Measurements from ENCODE around the gene HSPA1L.

Gene HSPA1L

DNA sequence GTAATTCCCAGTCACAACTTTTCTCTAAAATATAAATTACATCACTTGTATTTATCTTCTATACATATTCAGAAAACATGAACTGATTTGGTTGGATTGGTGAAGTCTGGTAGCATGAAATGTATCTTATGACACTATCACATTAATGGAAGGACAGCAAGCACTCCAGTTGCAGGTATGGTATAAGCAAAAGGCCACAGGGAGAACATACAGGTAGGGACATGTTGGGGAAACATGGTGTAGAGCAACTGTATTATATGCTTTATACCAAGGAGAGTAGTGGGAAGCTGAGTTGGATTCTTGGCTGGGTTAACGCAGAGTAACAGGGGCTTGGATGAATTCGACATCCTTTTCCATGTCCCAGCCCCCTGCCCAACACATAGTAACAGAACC lies 18.1 kb downstream of the HSPA1L start:
- H3K79me1 ChIP-seq (replicated peaks; ENCODE audit: low read length, poor library complexity, severe bottlenecking) = peaks cover 10% of the 10 kb centered on the region
- no peak overlapping the region for H2BK15ac ChIP-seq (ENCODE audit: low read depth, poor library complexity, severe bottlenecking)
- no CpG with 5 or more reads among the region's 2 CpGs for WGBS
- H3K27me3 ChIP-seq (ENCODE audit: control insufficient read depth in 1 of 2, insufficient read depth in 1 of 2, low read length in 2 of 2) = no peaks in the 10 kb centered on the region
- H4K8ac ChIP-seq (ENCODE audit: low read length) = no peak overlapping the region
- H3K4me1 ChIP-seq (ENCODE audit: control insufficient read depth, insufficient read depth, low read depth, low read length) = peaks cover 12% of the 10 kb centered on the region
- no peak overlapping the region for H3K14ac ChIP-seq (ENCODE audit: low read length in 2 of 2)
- H3K36me3 ChIP-seq (ENCODE audit: control insufficient read depth in 1 of 2, insufficient read depth in 2 of 2, low read depth in 1 of 2, low read length in 2 of 2) = peaks cover 9 to 26% of the 10 kb centered on the region in 2 experiments
- no peak overlapping the region for H2AK5ac ChIP-seq (ENCODE audit: low read length, severe bottlenecking)
- peak overlapping the region; percentile 15 for H3K27ac ChIP-seq (ENCODE audit: low read length, poor library complexity, severe bottlenecking)
- H2BK5ac ChIP-seq (ENCODE audit: low read depth, low read length, poor library complexity, severe bottlenecking) = no peak overlapping the region
- no peak overlapping the region for H3K4me3 ChIP-seq (ENCODE audit: insufficient read depth in 1 of 2, low read depth in 1 of 2, low read length in 2 of 2)
- H2AFZ ChIP-seq (ENCODE audit: low read depth, low read length) = no peak overlapping the region
- H4K91ac ChIP-seq (ENCODE audit: low read length) = no peak overlapping the region
- no peak for DNase-seq
- H3K4me2 ChIP-seq (ENCODE audit: low read length, poor library complexity, severe bottlenecking) = no peak overlapping the region
- H3K9me3 ChIP-seq (ENCODE audit: control insufficient read depth, low read length) = no peaks in the 10 kb centered on the region
- no peak overlapping the region for H2BK12ac ChIP-seq (ENCODE audit: low read length in 2 of 2)
- H2BK120ac ChIP-seq (ENCODE audit: low read depth, low read length) = no peak overlapping the region
- no peak overlapping the region for H3K9ac ChIP-seq (ENCODE audit: low read length)
- no peak overlapping the region for H3K4ac ChIP-seq (ENCODE audit: low read depth in 1 of 2, low read length in 2 of 2)
- H3K18ac ChIP-seq (ENCODE audit: low read depth in 1 of 2, low read length in 2 of 2) = no peak overlapping the region
- H3K23ac ChIP-seq (ENCODE audit: low read length in 2 of 2) = no peak overlapping the region

GRCh38 chr6:31795616-31796298 lies 19.3 kb downstream of the HSPA1L start, which contains the start of gene VARS1:
Gene VARS1, minus strand, starts transcription at chr6:31795752. Its CDS starts 535 bp downstream, at chr6:31795217.
- Histone ChIP-seq H3K27me3 (ENCODE audit: control insufficient read depth in 1 of 2, insufficient read depth in 1 of 2, low read length in 2 of 2) (no peaks in the 10 kb centered on the region), H3K14ac (ENCODE audit: low read length in 2 of 2) (peak within 1 kb of the TSS; percentile 88 to 93), H3K9me3 (ENCODE audit: control insufficient read depth, low read length) (no peaks in the 10 kb centered on the region), H3K4me3 (ENCODE audit: insufficient read depth in 1 of 2, low read depth in 1 of 2, low read length in 2 of 2) (peak within 1 kb of the TSS; percentile 74 to 98), H3K18ac (ENCODE audit: low read depth in 1 of 2, low read length in 2 of 2) (peak within 1 kb of the TSS; percentile 94 to 97), H4K8ac (ENCODE audit: low read length) (peak within 1 kb of the TSS; percentile 99), H3K36me3 (ENCODE audit: control insufficient read depth in 1 of 2, insufficient read depth in 2 of 2, low read depth in 1 of 2, low read length in 2 of 2) (peaks cover 20 to 30% of the 10 kb centered on the region in 2 experiments), H2BK5ac (ENCODE audit: low read depth, low read length, poor library complexity, severe bottlenecking) (peak within 1 kb of the TSS; percentile 99), H3K27ac (ENCODE audit: low read length, poor library complexity, severe bottlenecking) (peak within 1 kb of the TSS; percentile 85), H2BK15ac (ENCODE audit: low read depth, poor library complexity, severe bottlenecking) (peak within 1 kb of the TSS; percentile 62), H3K4ac (ENCODE audit: low read depth in 1 of 2, low read length in 2 of 2) (peak within 1 kb of the TSS; percentile 86 to 92), H2BK120ac (ENCODE audit: low read depth, low read length) (peak within 1 kb of the TSS; percentile 93), H3K9ac (ENCODE audit: low read length) (peak within 1 kb of the TSS; percentile 99), H3K4me2 (ENCODE audit: low read length, poor library complexity, severe bottlenecking) (peak within 1 kb of the TSS; percentile 93), H2AK5ac (ENCODE audit: low read length, severe bottlenecking) (peak within 1 kb of the TSS; percentile 70), H2BK12ac (ENCODE audit: low read length in 2 of 2) (peak within 1 kb of the TSS; percentile 41 to 86), H4K91ac (ENCODE audit: low read length) (peak within 1 kb of the TSS; percentile 99), H3K79me1 (replicated peaks; ENCODE audit: low read length, poor library complexity, severe bottlenecking) (peaks cover 14% of the 10 kb centered on the region), H3K4me1 (ENCODE audit: control insufficient read depth, insufficient read depth, low read depth, low read length) (peaks cover 15% of the 10 kb centered on the region), H3K23ac (ENCODE audit: low read length in 2 of 2) (peak within 1 kb of the TSS; percentile 79 to 95), H2AFZ (ENCODE audit: low read depth, low read length) (peak within 1 kb of the TSS; percentile 55)
- 2% methylated on average over 70 of the region's 75 CpGs for WGBS
- peak; percentile 87 for DNase-seq

- H3K79me1 ChIP-seq (replicated peaks; ENCODE audit: low read length, poor library complexity, severe bottlenecking) = peaks cover 14% of the 10 kb centered on the region
- peak overlapping the region; percentile 85 for H3K27ac ChIP-seq (ENCODE audit: low read length, poor library complexity, severe bottlenecking)
- WGBS = 0% methylated on average over 30 of the region's 44 CpGs
These were observed 20.0 kb downstream of the HSPA1L start for GRCh38 chr6:31794866-31795615.

More at GRCh38 chr6:31794866-31795615, 20.0 kb downstream of the HSPA1L start:
- Histone ChIP-seq H2BK120ac (ENCODE audit: low read depth, low read length) (peak overlapping the region; percentile 93), H2BK5ac (ENCODE audit: low read depth, low read length, poor library complexity, severe bottlenecking) (peak overlapping the region; percentile 21), H3K27me3 (ENCODE audit: control insufficient read depth in 1 of 2, insufficient read depth in 1 of 2, low read length in 2 of 2) (no peaks in the 10 kb centered on the region), H2BK15ac (ENCODE audit: low read depth, poor library complexity, severe bottlenecking) (peak overlapping the region; percentile 62), H3K18ac (ENCODE audit: low read depth in 1 of 2, low read length in 2 of 2) (peak overlapping the region; percentile 94 to 97), H2AFZ (ENCODE audit: low read depth, low read length) (peak overlapping the region; percentile 55), H2AK5ac (ENCODE audit: low read length, severe bottlenecking) (peak overlapping the region; percentile 70), H3K4ac (ENCODE audit: low read depth in 1 of 2, low read length in 2 of 2) (peak overlapping the region; percentile 86 to 92), H3K36me3 (ENCODE audit: control insufficient read depth in 1 of 2, insufficient read depth in 2 of 2, low read depth in 1 of 2, low read length in 2 of 2) (peaks cover 24 to 33% of the 10 kb centered on the region in 2 experiments), H4K8ac (ENCODE audit: low read length) (peak overlapping the region; percentile 99), H3K23ac (ENCODE audit: low read length in 2 of 2) (peak overlapping the region; percentile 79 to 95), H3K9me3 (ENCODE audit: control insufficient read depth, low read length) (no peaks in the 10 kb centered on the region), H3K4me2 (ENCODE audit: low read length, poor library complexity, severe bottlenecking) (peak overlapping the region; percentile 93), H4K91ac (ENCODE audit: low read length) (peak overlapping the region; percentile 86), H3K14ac (ENCODE audit: low read length in 2 of 2) (peak overlapping the region; percentile 88 to 93), H3K9ac (ENCODE audit: low read length) (peak overlapping the region; percentile 99), H2BK12ac (ENCODE audit: low read length in 2 of 2) (peak overlapping the region in 1 of 2 experiments; percentile 41), H3K4me1 (ENCODE audit: control insufficient read depth, insufficient read depth, low read depth, low read length) (peaks cover 15% of the 10 kb centered on the region), H3K4me3 (ENCODE audit: insufficient read depth in 1 of 2, low read depth in 1 of 2, low read length in 2 of 2) (peak overlapping the region; percentile 74 to 98)
- DNase-seq = peak; percentile 62

Data from mesenchymal stem cell (in vitro differentiated cells and primary cell).